OCI-LY7 (cell line): ENCODE results near the gene LAMA3.

ENCODE experiments used
- CTCF ChIP-seq: fragments of 200-600 bp; sonication (generic); conservative IDR thresholded peaks from 2 replicates; pipeline ENCODE4 v1.5.1; 2014; ENCODE audit warnings: mild to moderate bottlenecking, antibody characterized with exemption, low read length, moderate library complexity, mixed read lengths
- EZH2phosphoT487 ChIP-seq: fragments of 200-600 bp; sonication (generic); IDR thresholded peaks from 2 replicates; pipeline ENCODE4 v1.6.1; 2018; ENCODE audit warnings: low read depth, borderline replicate concordance, mild to moderate bottlenecking, mixed run types, antibody characterized with exemption, low read length, moderate library complexity, mixed read lengths

DNA sequence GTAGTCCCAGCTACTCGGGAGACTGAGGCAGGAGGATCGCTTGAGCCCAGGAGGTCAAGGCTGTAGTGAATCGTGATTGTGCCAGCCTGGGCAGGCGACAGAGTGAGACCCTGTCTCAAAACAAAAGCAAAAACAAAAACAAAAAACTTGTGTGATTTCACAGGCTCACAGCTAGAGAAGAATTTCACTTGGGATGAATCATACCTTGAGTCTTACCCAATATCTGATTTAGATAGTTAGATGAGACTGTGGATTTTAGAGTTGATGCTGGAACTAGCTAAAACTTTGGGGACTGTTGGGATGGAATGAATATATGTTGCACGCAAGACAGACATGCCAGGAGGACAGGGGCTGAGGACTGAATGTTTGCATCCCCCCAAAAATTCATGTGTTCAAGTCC lies 31.0 kb upstream of the LAMA3 start:
- TF ChIP-seq CTCF = no peak
- no peak for TF ChIP-seq EZH2phosphoT487
